ENCODE data around the gene CHST7. TPM values are rescaled to one million over a fixed set of nuclear protein-coding genes. Genes with fewer than 3 reads are reported as not detected.

CHST7 gene
- total RNA-seq, 1 experiment from 2014 or later = 7.7 TPM

- DNase-seq (ENCODE audit: low read depth, low spot score) (no peak), ATAC-seq (no peak)
- no peaks in the 10 kb centered on the region for H3K79me2 ChIP-seq (ENCODE audit: insufficient read depth, low read length)
- H3K9ac ChIP-seq (ENCODE audit: low read length) = no peak overlapping the region
- ChIA-PET CTCF (no interaction called here), RAD21 (ENCODE audit: low non-redundant PET in 1 of 2, low total read pairs in 2 of 2, uncharacterized antibody in 2 of 2, unreplicated experiment in 2 of 2) (no interaction called here), POLR2A (no interaction called here)
- TF ChIP-seq CBX3 (IDR thresholded peaks at IDR 0.05; ENCODE audit: low read depth) = no peak
- TF ChIP-seq EZH2 (IDR thresholded peaks at IDR 0.05) = no peak
- TF ChIP-seq ZNF274 (IDR thresholded peaks at IDR 0.05; ENCODE audit: low read depth, low read length) = no peak
- TF ChIP-seq ZFX (IDR thresholded peaks at IDR 0.05) = no peak
- TF ChIP-seq ATF3 (IDR thresholded peaks at IDR 0.05) = no peak
- no peak for TF ChIP-seq ELF1 (IDR thresholded peaks at IDR 0.05; ENCODE audit: borderline replicate concordance, low read depth)
- no peak for TF ChIP-seq ZBTB33 (IDR thresholded peaks at IDR 0.05; ENCODE audit: extremely low read depth, insufficient replicate concordance, low read length)
- TF ChIP-seq POLR2A (IDR thresholded peaks at IDR 0.05; ENCODE audit: borderline replicate concordance, extremely low read depth, insufficient read depth, insufficient read length) = no peak
- no peak for TF ChIP-seq EGR1 (IDR thresholded peaks at IDR 0.05; ENCODE audit: low read depth)
- no peak for TF ChIP-seq SRF (IDR thresholded peaks at IDR 0.05; ENCODE audit: low read depth)
- TF ChIP-seq REST (IDR thresholded peaks at IDR 0.05; ENCODE audit: low read depth) = no peak
- no peak for TF ChIP-seq YY1 (IDR thresholded peaks at IDR 0.05; ENCODE audit: extremely low read depth, insufficient replicate concordance, low read depth, low read length)
- TF ChIP-seq SP1 (IDR thresholded peaks at IDR 0.05; ENCODE audit: low read depth) = no peak
- no peak for TF ChIP-seq FOSL1 (IDR thresholded peaks at IDR 0.05; ENCODE audit: low read depth)
- no peak for TF ChIP-seq JUND (IDR thresholded peaks at IDR 0.05)
- no peak for TF ChIP-seq MAX (IDR thresholded peaks at IDR 0.05)
- no peak for TF ChIP-seq EZH2phosphoT487 (IDR thresholded peaks at IDR 0.05; ENCODE audit: borderline replicate concordance)
- no peak for TF ChIP-seq TCF7L2 (IDR thresholded peaks at IDR 0.05; ENCODE audit: borderline replicate concordance, extremely low read depth, insufficient read depth, insufficient read length)
- TF ChIP-seq SIN3A (IDR thresholded peaks at IDR 0.05; ENCODE audit: low read depth) = no peak
- BruUV-seq (replicated peaks) = no TSS peak
- H3K4me3 ChIP-seq (replicated peaks in 1 of 2; ENCODE audit: low read depth in 1 of 2, low read length in 2 of 2) = no peak overlapping the region
- H3K9me3 ChIP-seq (ENCODE audit: control insufficient read depth in 1 of 2, insufficient read depth in 1 of 2, low read depth in 1 of 2, low read length in 2 of 2) = no peaks in the 10 kb centered on the region
- no peaks in the 10 kb centered on the region for H3K27me3 ChIP-seq (ENCODE audit: insufficient read depth, low read length)
- H3K9me2 ChIP-seq (ENCODE audit: insufficient read depth) = no peaks in the 10 kb centered on the region
- H4K20me1 ChIP-seq (ENCODE audit: insufficient read depth) = no peaks in the 10 kb centered on the region
- H3K36me3 ChIP-seq (ENCODE audit: control insufficient read depth in 1 of 2, insufficient read depth in 2 of 2, low read length in 2 of 2) = no peaks in the 10 kb centered on the region
- intact Hi-C loops (cut with micrococcal nuclease) = loop anchor here (10.0 kb wide), 1 partner anchor 448 kb away; no protein-coding TSS in a partner anchor
- H2AFZ ChIP-seq (ENCODE audit: low read depth, low read length, poor library complexity, severe bottlenecking) = no peak overlapping the region
- H3K27ac ChIP-seq (ENCODE audit: low read depth, low read length) = no peak overlapping the region
- no peak overlapping the region for H3K4me2 ChIP-seq (ENCODE audit: low read length)
- no peaks in the 10 kb centered on the region for H3K4me1 ChIP-seq (ENCODE audit: control insufficient read depth in 1 of 2, insufficient read depth in 2 of 2, low read length in 2 of 2)
These were observed 73.7 kb downstream of the CHST7 start for GRCh38 chrX:46647251-46647650.

All from HCT116 (cell line).